Heart left ventricle (tissue), 13 donors: Measurements from ENCODE around the gene VWA3B.

Experiments
- CTCF ChIP-seq, 12 donors: fragments of 200-600 bp; sonication (generic) in 4 of 12; IDR thresholded peaks; one replicate each; pipeline versions ENCODE4 v1.5.0 to v1.8.0; 2018 to 2022; ENCODE audit warnings: antibody characterized with exemption in 12 of 12, mild to moderate bottlenecking in 5 of 12
- POLR2A ChIP-seq, 2 donors: fragments of 450-650 bp; IDR thresholded peaks; one replicate each; pipeline ENCODE4 v1.6.1; 2017; ENCODE audit warnings: antibody characterized with exemption in 2 of 2, mild to moderate bottlenecking in 2 of 2, moderate library complexity in 2 of 2
- donor health status: ischemic (EF 13 %, LVEDD 7.1; RV severe dilation, severe dysfunction).
- donor health status: DM: no; HTN: yes; CAD: no.
- donor health status: DM: no; HTN: no; CAD: no.
- donor health status: ischemic (EF 25% LVEDD 6.9; RV normal size, moderate dysfunction).
- donor health status: ischemic (EF 25% LVEDD 5.7; RV mildly dilated, moderate dysfunction).
- donor health status: ischemic (EF 35%, LVEDD 5.7; RV mildly dilated, moderate dysfunction).
- donor health status: nonischemic (EF 11% LVEDD 7.7; RV severe dilation, severe dysfunction).
- donor health status: DM: yes; HTN: yes; CAD: no.
- donor health status: PGD.
- donor health status: ischemic (EF 29% LVEDD 5.4; RV normal size, mild dysfunction).
- donor health status: nonischemic (EF 23%, LVEDD 6.1; RV moderate dilation, normal function).

- TF ChIP-seq CTCF (IDR thresholded peaks at IDR 0.05) (no peak), POLR2A (IDR thresholded peaks at IDR 0.05) (no peak)
Observed at GRCh38 chr2:98295721-98296414, 208.9 kb downstream of the VWA3B start.
